Ovary (tissue), 3 donors: ENCODE data around the gene DENND6B.

Experiments used
- CTCF ChIP-seq, 3 donors: fragments of 450-650 bp in 2 of 3; fragments of 200-600 bp in 1 of 3; IDR thresholded peaks; one replicate each; pipeline versions ENCODE4 v1.5.1 to v1.8.0; 2016 to 2022; ENCODE audit warnings: antibody characterized with exemption in 3 of 3, mild to moderate bottlenecking in 1 of 3
- EP300 ChIP-seq: sonication (generic); formaldehyde crosslinking; IDR thresholded peaks from one replicate; pipeline ENCODE4 v1.6.1; 2017; ENCODE audit warnings: antibody characterized with exemption
- POLR2A ChIP-seq: fragments of 450-650 bp; IDR thresholded peaks from one replicate; pipeline ENCODE4 v1.6.1; 2017; ENCODE audit warnings: antibody characterized with exemption, mild to moderate bottlenecking, moderate library complexity
- donor health status: DM: no; HTN: no; CAD: no.

GRCh38 chr22:50262973-50263617, 63.7 kb downstream of the DENND6B start:
- no peak for TF ChIP-seq EP300
- TF ChIP-seq CTCF (IDR thresholded peaks at IDR 0.05) = no peak
- TF ChIP-seq POLR2A = no peak
